ENCODE data around the gene TMCC1. TPM values are rescaled to one million over a fixed set of nuclear protein-coding genes. Genes with fewer than 3 reads are reported as not detected.

TMCC1 gene
- total and polyA plus RNA-seq, 2 donors (not counting 1 experiment from before 2014, with no cell fraction given), result 8.5 to 32.2 TPM

DNA sequence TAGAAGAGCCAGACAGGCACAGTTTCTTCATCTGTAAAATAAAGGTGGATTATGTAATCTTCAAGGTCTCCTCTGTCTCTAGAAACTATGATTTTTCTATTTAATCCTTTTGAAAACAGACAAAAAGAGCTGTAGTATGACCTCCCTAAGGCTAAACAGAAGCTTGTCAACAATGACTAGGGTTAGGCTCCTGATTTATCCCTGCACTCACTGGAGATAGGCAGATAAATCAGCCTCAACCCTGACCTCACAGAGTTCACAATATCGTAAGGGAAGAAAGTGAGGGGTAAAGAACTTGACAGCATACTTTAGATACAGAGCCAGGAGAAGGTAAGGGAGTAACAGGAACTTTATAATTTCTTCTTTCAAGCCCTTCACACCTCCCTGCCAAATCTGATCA lies 124.8 kb downstream of the TMCC1 start:
- no peak overlapping the region for H3K27ac Mint-ChIP-seq
- Histone ChIP-seq H3K79me2 (ENCODE audit: control insufficient read depth, insufficient read depth, low read length) (peaks cover 6% of the 10 kb centered on the region), H3K36me3 (replicated peaks in 1 of 2; ENCODE audit: control extremely low read depth in 1 of 2, control insufficient read depth in 1 of 2, extremely low read depth in 1 of 2, insufficient read depth in 2 of 2, low read length in 1 of 2) (no peaks in the 10 kb centered on the region), H4K20me1 (ENCODE audit: control insufficient read depth, insufficient read depth, low read length, poor library complexity, severe bottlenecking) (no peaks in the 10 kb centered on the region), H3K27me3 (replicated peaks in 1 of 4; ENCODE audit: control extremely low read depth in 1 of 4, control insufficient read depth in 3 of 4, insufficient read depth in 4 of 4, low read length in 3 of 4) (no peaks in the 10 kb centered on the region), H3K4me2 (replicated peaks; ENCODE audit: low read depth, low read length, poor library complexity, severe bottlenecking) (no peak overlapping the region), H3K9me3 (ENCODE audit: control extremely low read depth in 1 of 3, control insufficient read depth in 2 of 3, insufficient read depth in 1 of 3, low read length in 2 of 3) (no peaks in the 10 kb centered on the region), H3K9ac (ENCODE audit: low read length) (no peak overlapping the region), H3K4me3 (ENCODE audit: control extremely low read depth in 1 of 5, extremely low read depth in 1 of 5, insufficient read depth in 1 of 5, low read depth in 2 of 5, low read length in 4 of 5) (no peak overlapping the region), H3K27ac (ENCODE audit: low read length in 2 of 2) (no peak overlapping the region), H2AFZ (ENCODE audit: insufficient read depth, low read depth, low read length, poor library complexity, severe bottlenecking) (no peak overlapping the region), H3K4me1 (ENCODE audit: control insufficient read depth in 2 of 2, insufficient read depth in 2 of 2, low read length in 2 of 2) (no peaks in the 10 kb centered on the region)
- no peaks in the 10 kb centered on the region for H3K27me3 Mint-ChIP-seq
- POLR2A ChIA-PET, result no interaction called here
- TF ChIP-seq CTCF (IDR thresholded peaks at IDR 0.05), result no peak
- no peak for TF ChIP-seq EZH2 (IDR thresholded peaks at IDR 0.05; ENCODE audit: borderline replicate concordance, insufficient read depth, low read depth, low read length, poor library complexity, severe bottlenecking)
- no peak overlapping the region for H3K4me3 Mint-ChIP-seq
- no peaks in the 10 kb centered on the region for H3K9me3 Mint-ChIP-seq (ENCODE audit: insufficient read depth)
- no CpG with 5 or more reads among the region's 1 CpG for WGBS (ENCODE audit: insufficient coverage)
- CTCF ChIA-PET, result no interaction called here
- DNase-seq (no peak), ATAC-seq (ENCODE audit: low read depth) (no peak)
- intact Hi-C loops (cut with micrococcal nuclease), result no loop called here
- H3K4me1 Mint-ChIP-seq, result peaks cover 6% of the 10 kb centered on the region

DNA sequence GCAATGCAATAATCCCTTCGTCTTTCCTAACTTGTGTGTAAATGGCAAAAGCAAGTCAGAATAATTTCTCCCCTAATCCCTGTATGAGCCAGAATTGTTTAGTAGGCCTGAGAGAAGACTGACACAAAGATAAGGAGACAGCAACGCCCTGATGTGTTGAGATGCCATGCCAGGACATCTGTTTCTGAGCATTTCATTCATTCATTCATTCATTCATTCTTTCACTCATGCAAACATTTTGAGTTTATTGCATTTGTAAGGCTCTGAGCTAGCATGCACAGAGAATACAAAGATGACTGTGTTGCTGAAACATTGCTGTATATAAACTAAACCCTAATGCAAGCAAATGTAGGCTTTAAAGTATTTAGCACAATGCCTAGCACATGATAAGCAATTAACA lies 127.4 kb downstream of the TMCC1 start:
- Histone ChIP-seq H3K4me3 (ENCODE audit: control extremely low read depth in 1 of 5, extremely low read depth in 1 of 5, insufficient read depth in 1 of 5, low read depth in 2 of 5, low read length in 4 of 5) (no peak overlapping the region), H3K4me1 (ENCODE audit: control insufficient read depth in 2 of 2, insufficient read depth in 2 of 2, low read length in 2 of 2) (no peaks in the 10 kb centered on the region), H2AFZ (ENCODE audit: insufficient read depth, low read depth, low read length, poor library complexity, severe bottlenecking) (no peak overlapping the region), H3K4me2 (replicated peaks; ENCODE audit: low read depth, low read length, poor library complexity, severe bottlenecking) (no peak overlapping the region), H3K36me3 (replicated peaks in 1 of 2; ENCODE audit: control extremely low read depth in 1 of 2, control insufficient read depth in 1 of 2, extremely low read depth in 1 of 2, insufficient read depth in 2 of 2, low read length in 1 of 2) (no peaks in the 10 kb centered on the region), H3K27ac (ENCODE audit: low read length in 2 of 2) (no peak overlapping the region), H4K20me1 (ENCODE audit: control insufficient read depth, insufficient read depth, low read length, poor library complexity, severe bottlenecking) (no peaks in the 10 kb centered on the region), H3K9ac (ENCODE audit: low read length) (no peak overlapping the region), H3K79me2 (ENCODE audit: control insufficient read depth, insufficient read depth, low read length) (peaks cover 3% of the 10 kb centered on the region), H3K9me3 (ENCODE audit: control extremely low read depth in 1 of 3, control insufficient read depth in 2 of 3, insufficient read depth in 1 of 3, low read length in 2 of 3) (no peaks in the 10 kb centered on the region), H3K27me3 (replicated peaks in 1 of 4; ENCODE audit: control extremely low read depth in 1 of 4, control insufficient read depth in 3 of 4, insufficient read depth in 4 of 4, low read length in 3 of 4) (no peaks in the 10 kb centered on the region)
- Mint-ChIP-seq H3K4me3 (no peak overlapping the region), H3K4me1 (peaks cover 2% of the 10 kb centered on the region), H3K27ac (no peak overlapping the region), H3K27me3 (no peaks in the 10 kb centered on the region), H3K9me3 (ENCODE audit: insufficient read depth) (no peaks in the 10 kb centered on the region)
- POLR2A ChIA-PET, result no interaction called here
- WGBS (ENCODE audit: insufficient coverage), result 100% methylated on average over 1 of the region's 2 CpGs
- intact Hi-C loops (cut with micrococcal nuclease), result no loop called here
- ATAC-seq (ENCODE audit: low read depth), result no peak
- no peak for DNase-seq
- TF ChIP-seq EZH2 (IDR thresholded peaks at IDR 0.05; ENCODE audit: borderline replicate concordance, insufficient read depth, low read depth, low read length, poor library complexity, severe bottlenecking), result no peak
- TF ChIP-seq CTCF (IDR thresholded peaks at IDR 0.05), result no peak
- CTCF ChIA-PET, result no interaction called here

Data from B cell (primary cell).